Fibroblast of skin of abdomen (primary cell): Measurements from ENCODE around the gene PIBF1.
"Not testable (repeated sequence)": the region's sequence is repeated elsewhere in the genome, so short reads cannot be mapped to it uniquely, and the experiment has no call there.

Experiments
- DNase-seq: peaks from one replicate; pipeline ENCODE4 v3.0.0-alpha.2; 2013

Gene PIBF1

GRCh38 chr13:73025217-73026012, 243.5 kb downstream of the PIBF1 start:
- DNase-seq, result no peak

GRCh38 chr13:73034901-73035300, 253.0 kb downstream of the PIBF1 start:
- no peak for DNase-seq

GRCh38 chr13:73035660-73036059, 253.7 kb downstream of the PIBF1 start:
- DNase-seq, result no peak

- no peak for DNase-seq
Observed at GRCh38 chr13:73036566-73036965, 254.6 kb downstream of the PIBF1 start.

GRCh38 chr13:73038064-73038463, 256.1 kb downstream of the PIBF1 start:
- DNase-seq, result no peak

GRCh38 chr13:73039201-73040108, 257.5 kb downstream of the PIBF1 start:
- DNase-seq, result no peak

GRCh38 chr13:73040484-73040883, 258.6 kb downstream of the PIBF1 start:
- DNase-seq, result no peak

GRCh38 chr13:73040968-73041596, 259.1 kb downstream of the PIBF1 start:
- no peak for DNase-seq

- no peak for DNase-seq
Observed at GRCh38 chr13:73045031-73045430, 263.1 kb downstream of the PIBF1 start.

- not testable (repeated sequence) for DNase-seq
Observed at GRCh38 chr13:73048615-73049014, 266.7 kb downstream of the PIBF1 start.

- DNase-seq, result no peak
Observed at GRCh38 chr13:73054712-73055111, 272.8 kb downstream of the PIBF1 start.

GRCh38 chr13:73055813-73056564, 274.1 kb downstream of the PIBF1 start:
- DNase-seq, result peak; percentile 85

- DNase-seq, result no peak
Observed at GRCh38 chr13:73056565-73056962, 274.6 kb downstream of the PIBF1 start.

GRCh38 chr13:73057284-73058063, 275.5 kb downstream of the PIBF1 start:
- no peak for DNase-seq

- no peak for DNase-seq
Observed at GRCh38 chr13:73058064-73058313, 276.1 kb downstream of the PIBF1 start.

GRCh38 chr13:73058432-73058735, 276.5 kb downstream of the PIBF1 start:
- DNase-seq, result no peak

GRCh38 chr13:73058736-73059459, 277.0 kb downstream of the PIBF1 start, which contains the start of gene KLF5:
TSS of gene KLF5 (plus strand) at chr13:73059005. CDS start at chr13:73059328, 323 bp downstream.
- DNase-seq, result peak; percentile 92

GRCh38 chr13:73059460-73060250, 277.7 kb downstream of the PIBF1 start:
- no peak for DNase-seq

GRCh38 chr13:73060251-73061160, 278.6 kb downstream of the PIBF1 start:
- peak; percentile 78 for DNase-seq
